ENCODE data around the gene SSR4.

GRCh38 chrX:153825042-153825441 lies 30.6 kb downstream of the SSR4 start:
- TF ChIP-seq CTCF (IDR thresholded peaks at IDR 0.05; ENCODE audit: poor library complexity) (no peak), EZH2phosphoT487 (IDR thresholded peaks at IDR 0.05; ENCODE audit: low read depth, severe bottlenecking, unreplicated experiment) (no peak)

Data from hepatocyte (in vitro differentiated cells).